Astrocyte of the cerebellum (primary cell): Measurements from ENCODE around the gene CTNNA1.
"Not testable (repeated sequence)": the region's sequence is repeated elsewhere in the genome, so short reads cannot be mapped to it uniquely, and the experiment has no call there.

Source experiments
- DNase-seq: peaks from one replicate; pipeline ENCODE4 v3.0.0-alpha.2; 2011; ENCODE audit warnings: low read depth
- H3K4me3 ChIP-seq: 2 replicates; pipeline ENCODE4 v1.5.1; 2011; ENCODE audit warnings: mild to moderate bottlenecking, low read depth, low read length, moderate library complexity
- in situ Hi-C: cut with HindIII; loops from 2 replicates; pipeline ENCODE4 v1.10.0; 2017; ENCODE audit warnings: low sequenced_read_pairs
- TF ChIP-seq, protein P1 (sequence below): IDR thresholded peaks from 2 replicates; pipeline ENCODE4 v1.5.1; 2012; ENCODE audit warnings: low read length, low read depth, moderate library complexity, mild to moderate bottlenecking; ENCODE audit errors: missing control alignments

Gene CTNNA1

DNA sequence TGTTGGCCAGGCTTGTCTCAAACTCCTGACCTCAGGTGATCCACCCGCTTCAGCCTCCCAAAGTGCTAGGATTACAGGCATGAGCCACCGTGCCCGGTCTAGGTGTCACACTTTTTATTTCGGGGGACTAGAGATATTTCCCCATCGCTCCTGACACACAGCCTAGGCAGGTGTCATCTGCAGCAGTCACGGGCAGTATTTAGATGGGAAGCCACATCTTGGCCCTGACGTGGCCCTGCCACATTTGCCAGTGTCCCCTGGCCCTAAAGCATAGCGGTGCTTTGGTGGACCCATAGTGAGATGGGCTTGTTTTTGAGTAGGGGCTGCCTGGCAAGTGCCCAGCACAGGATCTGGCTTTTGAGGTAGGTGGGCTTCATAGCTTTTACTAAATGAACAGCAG, 167.0 kb downstream of the CTNNA1 start:
- H3K4me3 ChIP-seq: no peak overlapping the region
- TF ChIP-seq, protein P1, sequence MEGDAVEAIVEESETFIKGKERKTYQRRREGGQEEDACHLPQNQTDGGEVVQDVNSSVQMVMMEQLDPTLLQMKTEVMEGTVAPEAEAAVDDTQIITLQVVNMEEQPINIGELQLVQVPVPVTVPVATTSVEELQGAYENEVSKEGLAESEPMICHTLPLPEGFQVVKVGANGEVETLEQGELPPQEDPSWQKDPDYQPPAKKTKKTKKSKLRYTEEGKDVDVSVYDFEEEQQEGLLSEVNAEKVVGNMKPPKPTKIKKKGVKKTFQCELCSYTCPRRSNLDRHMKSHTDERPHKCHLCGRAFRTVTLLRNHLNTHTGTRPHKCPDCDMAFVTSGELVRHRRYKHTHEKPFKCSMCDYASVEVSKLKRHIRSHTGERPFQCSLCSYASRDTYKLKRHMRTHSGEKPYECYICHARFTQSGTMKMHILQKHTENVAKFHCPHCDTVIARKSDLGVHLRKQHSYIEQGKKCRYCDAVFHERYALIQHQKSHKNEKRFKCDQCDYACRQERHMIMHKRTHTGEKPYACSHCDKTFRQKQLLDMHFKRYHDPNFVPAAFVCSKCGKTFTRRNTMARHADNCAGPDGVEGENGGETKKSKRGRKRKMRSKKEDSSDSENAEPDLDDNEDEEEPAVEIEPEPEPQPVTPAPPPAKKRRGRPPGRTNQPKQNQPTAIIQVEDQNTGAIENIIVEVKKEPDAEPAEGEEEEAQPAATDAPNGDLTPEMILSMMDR: no peak
- in situ Hi-C loops: no loop called here
- DNase-seq: no peak

DNA sequence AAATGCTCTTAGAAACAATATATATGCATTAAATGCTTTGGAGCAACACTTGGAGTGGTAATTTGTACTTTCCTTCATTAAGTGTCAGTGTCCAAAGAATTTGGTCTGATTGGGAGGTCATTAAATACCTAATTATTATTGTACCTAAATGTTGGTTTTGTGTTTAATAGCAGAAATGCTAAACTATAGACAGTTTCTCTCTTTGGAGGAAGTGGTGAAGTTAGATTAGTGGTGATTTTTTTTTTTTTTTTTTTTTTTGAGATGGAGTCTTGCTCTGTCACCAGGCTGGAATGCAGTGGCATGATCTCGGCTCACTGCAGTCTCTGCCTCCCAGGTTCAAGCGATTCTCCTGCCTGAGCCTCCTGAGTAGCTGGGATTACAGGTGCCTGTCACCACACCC, 168.1 kb downstream of the CTNNA1 start:
- H3K4me3 ChIP-seq, in situ Hi-C loops, DNase-seq: not testable (repeated sequence)

DNA sequence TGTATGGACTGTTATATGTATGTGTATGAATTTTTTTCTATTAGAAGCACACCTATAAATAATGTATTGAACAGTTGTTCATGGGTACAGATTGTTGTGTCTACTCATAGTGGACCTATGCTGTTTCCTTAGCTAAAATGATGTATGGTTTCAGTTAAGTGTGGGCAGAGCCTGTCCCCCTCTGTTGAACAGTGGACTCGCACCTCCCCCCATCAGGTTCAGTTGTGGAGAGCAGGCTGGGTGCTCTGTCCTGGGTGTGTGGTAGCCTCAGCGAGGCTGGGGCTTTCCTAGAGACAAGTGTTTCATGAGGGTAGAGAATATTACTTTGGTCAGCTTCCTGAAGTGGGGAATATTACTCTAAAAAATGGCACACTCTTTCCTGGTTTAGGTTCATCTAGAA, 169.3 kb downstream of the CTNNA1 start:
- in situ Hi-C loops: no loop called here
- TF ChIP-seq, protein P1: no peak
- no peak for DNase-seq
- no peak overlapping the region for H3K4me3 ChIP-seq

GRCh38 chr5:138925090-138925635, 171.9 kb downstream of the CTNNA1 start:
- DNase-seq: no peak
- TF ChIP-seq, protein P1: no peak
- in situ Hi-C loops: no loop called here
- H3K4me3 ChIP-seq: no peak overlapping the region

GRCh38 chr5:138926257-138926656, 173.0 kb downstream of the CTNNA1 start:
- H3K4me3 ChIP-seq: no peak overlapping the region
- in situ Hi-C loops: no loop called here
- no peak for DNase-seq
- TF ChIP-seq, protein P1: no peak

GRCh38 chr5:138926688-138927448, 173.6 kb downstream of the CTNNA1 start:
- in situ Hi-C loops: no loop called here
- no peak overlapping the region for H3K4me3 ChIP-seq
- TF ChIP-seq, protein P1: no peak
- no peak for DNase-seq

DNA sequence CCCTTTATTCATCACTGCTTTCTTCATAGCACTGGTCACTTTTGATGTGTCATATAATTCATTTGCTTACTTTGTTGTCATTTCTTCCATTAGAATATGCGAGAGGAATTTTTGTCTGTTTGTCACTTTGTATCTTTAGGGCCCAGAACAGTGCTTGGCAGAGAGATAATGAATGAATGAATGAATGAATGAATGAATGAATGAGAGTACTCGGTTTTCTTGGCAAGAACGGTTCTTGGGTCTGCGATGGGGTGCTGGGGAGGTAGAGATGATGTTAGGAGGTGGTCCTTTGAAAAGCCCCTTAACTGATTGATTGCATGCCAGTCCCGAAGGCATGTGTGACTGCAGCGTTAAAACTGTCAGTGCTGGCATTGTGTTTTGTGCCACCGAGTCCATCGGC, 174.3 kb downstream of the CTNNA1 start:
- H3K4me3 ChIP-seq: no peak overlapping the region
- TF ChIP-seq, protein P1: no peak
- no peak for DNase-seq
- in situ Hi-C loops: no loop called here
